Measurements from ENCODE around the gene NUDT14. TPM values are rescaled to one million over a fixed set of nuclear protein-coding genes. Genes with fewer than 3 reads are reported as not detected.

Gene NUDT14
- total RNA-seq, 1 donor: 8.9 TPM

DNA sequence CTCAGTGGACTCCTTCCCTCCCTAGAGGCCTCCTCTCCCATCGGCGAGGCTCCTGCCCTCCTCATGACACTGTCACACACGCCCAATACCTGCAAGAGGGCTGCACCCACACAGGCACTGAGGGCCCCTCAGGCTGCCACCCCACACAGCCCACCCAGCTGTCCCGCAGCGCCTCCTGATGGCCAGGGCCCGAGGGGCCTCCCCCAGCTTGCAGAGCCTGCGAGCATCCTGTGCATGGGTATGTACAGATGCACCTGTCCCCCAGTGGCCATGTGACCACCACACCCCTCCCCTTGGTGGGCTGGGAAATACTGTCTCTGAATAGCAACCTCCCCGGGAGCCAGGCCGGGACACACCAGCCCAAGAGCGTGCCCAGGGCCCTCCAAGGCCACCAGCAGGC, 19.0 kb upstream of the NUDT14 start:
- DNase-seq (ENCODE audit: low read depth in 2 of 3, low spot score in 2 of 3): no peak

DNA sequence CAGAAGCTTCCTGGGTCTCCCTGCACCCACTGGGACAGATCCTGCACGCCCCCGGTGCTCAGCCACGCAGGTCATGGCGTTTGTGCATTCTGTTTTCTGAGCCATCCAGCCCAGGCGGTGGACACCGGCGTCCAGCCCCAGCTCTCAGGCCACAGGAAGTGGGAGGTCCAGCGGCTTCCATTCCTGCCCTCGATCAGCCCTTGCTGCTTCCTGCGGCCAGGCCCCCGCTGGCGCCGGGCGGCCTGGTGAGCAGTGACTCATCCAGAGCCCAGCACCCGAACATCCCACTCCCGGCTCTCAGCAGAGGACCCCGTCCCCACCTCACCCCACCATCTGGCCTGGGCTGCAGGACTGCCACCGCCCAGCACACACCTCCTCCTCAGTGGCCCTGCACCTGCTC, 18.0 kb upstream of the NUDT14 start:
- DNase-seq (ENCODE audit: low read depth in 2 of 3, low spot score in 2 of 3): no peak

DNA sequence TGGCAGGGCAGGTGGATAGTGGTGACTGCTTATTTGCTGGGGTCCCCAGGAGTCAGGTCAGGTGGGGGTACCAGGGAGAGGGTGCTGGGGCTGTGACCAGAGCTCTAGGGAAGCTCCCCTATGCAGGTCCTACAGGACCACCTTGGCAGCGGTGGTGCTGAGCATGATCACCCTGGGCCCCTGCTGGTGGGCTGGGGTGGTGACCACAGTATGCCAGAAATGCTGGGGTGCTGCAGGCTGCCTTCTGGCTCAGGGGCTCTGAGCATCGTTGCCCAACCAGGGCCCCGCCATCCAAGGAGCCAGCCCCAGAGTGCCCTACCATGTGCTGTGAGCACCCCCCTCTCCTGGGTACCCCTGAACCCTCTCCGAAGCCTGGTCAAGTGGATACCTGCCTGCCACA, 17.5 kb upstream of the NUDT14 start:
- DNase-seq (ENCODE audit: low read depth in 2 of 3, low spot score in 2 of 3): no peak

DNA sequence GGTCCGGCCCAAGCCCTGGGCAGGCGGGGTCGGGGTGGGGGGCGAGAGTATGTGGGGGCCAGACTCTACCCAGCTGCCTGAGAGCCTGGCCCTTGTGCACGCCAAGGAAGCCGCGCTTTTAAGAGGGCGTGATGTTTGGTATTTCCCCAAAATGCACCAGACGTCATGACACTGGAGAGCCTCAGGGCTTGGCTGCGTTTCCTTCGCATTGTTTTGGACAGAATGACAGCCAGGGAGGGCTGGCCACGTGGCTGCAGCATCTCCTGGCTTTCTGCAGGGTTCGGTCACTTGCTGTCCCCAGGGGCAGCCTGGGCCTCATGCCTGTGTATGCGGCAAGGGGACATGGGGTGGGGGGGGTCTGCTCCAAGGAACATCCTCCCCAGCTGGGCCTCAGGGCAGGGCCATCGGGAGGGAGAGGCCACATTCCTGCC, 16.1 kb upstream of the NUDT14 start:
- DNase-seq (ENCODE audit: low read depth in 2 of 3, low spot score in 2 of 3): peak in 1 of 3 donors; percentile 66

DNA sequence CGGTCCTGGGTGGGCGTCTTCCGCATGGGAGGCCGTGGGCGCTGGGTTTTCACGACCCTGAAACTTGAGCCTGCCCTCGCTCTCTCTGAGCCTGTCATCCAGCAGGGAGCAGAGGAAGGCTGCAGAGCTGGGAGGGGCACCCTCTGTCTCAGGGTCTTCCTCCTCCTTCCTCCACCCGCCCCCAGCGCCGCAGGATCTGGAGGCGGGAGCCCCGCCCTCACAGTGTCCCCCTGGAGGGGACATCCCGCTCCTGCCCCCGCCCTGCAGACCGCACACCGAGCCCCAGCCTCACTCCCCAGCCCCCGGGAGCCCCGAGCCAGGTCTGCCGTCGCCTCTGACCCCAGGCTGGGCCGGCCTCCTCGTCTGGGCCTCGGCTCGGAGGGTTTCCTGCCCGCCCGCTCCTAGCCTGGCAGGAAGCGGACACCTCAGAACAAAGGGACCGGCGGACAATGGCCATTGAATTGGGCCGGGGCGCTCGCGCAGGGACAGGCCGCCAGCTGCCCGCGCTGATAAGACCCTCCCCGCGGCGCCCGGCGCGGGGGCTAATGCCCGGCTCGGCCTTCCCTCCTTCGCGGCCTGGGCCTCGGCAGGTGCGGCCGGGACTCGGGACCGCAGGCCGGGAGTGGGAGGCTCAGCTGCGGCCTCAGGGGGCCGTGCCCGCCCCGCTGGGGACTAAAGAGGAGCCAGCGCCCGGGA, 15.3 kb upstream of the NUDT14 start:
- no peak for DNase-seq (ENCODE audit: low read depth in 2 of 3, low spot score in 2 of 3)

DNA sequence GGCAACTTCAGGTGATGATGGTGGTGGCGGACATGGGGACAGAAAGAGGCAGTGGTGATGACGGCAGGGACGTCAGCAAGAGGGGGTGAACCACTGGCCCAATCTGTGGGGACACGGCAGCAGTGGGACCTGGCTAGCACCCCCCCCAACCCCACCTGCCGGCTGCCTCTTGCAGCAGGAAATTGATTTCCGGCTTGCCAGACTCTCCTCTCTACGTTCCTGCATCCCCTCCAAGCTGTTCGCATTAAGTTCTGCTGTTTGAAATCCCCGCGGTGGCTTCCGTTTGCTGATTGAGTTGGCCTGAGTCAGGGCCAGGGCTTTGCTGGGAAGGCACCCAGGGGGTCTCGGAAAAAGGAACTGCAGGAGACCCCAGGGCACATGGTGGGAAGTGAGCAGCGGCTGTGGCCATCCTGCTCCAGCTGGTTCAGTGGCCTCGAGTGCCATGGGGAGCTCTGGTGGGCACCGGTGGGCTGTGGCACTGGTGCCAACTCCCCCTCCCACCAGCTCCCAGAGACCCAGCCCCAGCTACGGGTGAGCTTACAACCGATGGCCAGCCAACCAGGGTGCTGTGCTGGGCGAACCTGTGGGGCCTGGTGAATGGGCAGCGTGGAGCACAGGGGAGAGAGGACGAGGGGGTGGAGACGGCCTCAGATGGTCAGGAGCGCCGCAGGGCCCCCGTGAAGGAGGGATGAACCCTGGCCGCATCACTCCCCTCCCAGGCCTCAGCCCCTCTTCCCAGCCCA, 14.6 kb upstream of the NUDT14 start:
- peak in 1 of 3 donors; percentile 55 for DNase-seq (ENCODE audit: low read depth in 2 of 3, low spot score in 2 of 3)

DNA sequence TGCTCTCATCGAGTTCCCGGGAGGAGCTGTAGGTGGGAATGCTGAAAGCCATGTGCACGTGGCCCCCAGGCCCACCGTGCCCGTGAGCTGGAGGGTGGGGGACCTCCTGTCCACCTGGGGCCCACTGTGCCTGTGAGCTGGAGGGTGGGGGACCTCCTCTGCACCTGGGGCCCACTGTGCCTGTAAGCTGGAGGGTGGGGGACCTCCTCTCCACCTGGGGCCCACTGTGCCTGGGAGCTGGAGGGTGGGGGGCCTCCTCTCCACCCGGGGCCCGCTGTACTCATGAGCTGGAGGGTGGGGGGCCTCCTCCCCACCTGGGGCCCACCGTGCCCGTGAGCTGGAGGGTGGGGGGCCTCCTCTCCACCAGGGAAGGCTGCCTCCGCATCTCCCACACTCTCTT, 13.9 kb upstream of the NUDT14 start:
- DNase-seq (ENCODE audit: low read depth in 2 of 3, low spot score in 2 of 3): no peak

DNA sequence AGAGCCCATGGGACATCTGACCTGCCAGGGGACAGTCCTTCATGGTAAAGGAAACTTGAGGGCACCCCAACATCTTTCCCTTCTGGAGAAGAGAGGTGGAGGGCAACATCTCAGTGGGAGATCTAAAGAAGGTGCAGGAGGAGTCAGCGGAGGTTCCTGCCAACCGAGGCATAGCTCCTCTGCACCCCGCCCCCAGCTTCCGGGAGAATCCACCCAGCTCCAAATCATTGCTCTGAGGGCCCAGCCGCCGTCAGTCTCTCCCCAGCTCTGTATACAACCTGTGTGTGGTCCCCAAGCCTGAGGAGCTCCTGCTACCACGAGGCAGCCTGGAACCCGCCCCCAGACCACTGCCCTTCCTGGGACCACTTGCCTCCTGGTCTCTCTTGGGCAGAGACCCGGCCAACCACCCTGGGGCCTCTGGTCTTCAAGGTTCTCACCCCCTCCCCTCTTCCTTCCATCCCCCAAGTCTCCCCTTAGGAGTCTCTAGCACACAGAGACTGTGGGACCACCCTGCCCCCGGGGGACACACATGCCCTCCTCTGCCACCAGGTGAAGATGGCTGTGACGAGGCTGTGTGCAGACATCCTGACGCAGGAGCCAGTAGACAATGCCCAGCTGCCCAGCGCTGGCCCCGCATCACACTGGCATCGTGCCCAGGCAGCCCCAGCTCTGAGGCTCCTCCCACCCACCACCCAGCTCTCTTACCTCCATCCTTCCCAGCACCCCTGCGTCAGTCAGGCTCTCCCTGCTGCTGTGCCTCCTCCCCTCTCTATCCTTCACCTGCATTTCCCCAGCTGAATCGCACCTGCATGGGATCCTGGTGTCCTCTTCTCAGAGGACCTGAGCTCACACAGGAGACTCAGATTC, 13.0 kb upstream of the NUDT14 start:
- no peak for DNase-seq (ENCODE audit: low read depth in 2 of 3, low spot score in 2 of 3)

DNA sequence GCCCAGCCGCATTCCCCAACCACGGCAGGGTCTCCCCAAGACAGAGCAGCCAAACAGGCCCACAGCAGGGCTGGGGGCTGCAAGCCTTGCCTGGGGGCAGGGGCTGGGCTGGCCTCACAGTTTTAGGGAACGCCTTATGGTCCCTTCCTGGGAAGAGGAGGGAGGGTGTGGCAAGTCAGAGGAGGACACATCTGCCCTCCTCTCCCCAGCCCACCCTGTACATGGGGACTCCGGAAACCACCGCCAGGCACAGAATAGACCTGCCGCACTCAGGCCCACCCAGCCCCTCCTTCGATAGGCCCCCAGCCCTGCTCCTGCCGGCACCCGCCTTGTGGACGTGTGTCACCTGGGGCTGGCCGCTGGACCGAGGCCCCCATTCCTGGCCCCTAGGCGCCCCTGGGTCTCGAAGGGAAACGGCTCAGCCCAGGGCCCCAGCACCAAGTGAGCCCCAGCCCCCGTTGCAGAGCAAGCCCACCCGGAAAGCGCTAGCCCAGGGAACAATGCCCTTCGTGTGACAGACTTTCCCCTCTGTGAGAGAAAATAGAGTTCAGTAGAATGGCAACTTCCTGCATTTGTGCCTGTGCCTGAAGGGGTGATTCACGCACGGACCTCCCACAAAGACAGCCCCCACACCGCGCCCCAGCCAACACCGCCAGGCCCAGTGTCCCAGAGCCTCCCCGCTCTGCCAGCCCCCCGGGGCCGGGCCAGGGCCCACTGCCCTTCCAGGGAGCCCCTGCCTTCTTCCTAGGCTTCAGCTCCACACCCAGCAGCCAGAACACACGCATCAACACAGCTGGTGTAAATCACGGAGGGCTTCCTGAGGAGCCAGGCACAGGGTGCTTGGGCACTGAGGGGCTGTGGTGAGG, 12.0 kb upstream of the NUDT14 start:
- peak in 2 of 3 donors; percentile 58 to 62 for DNase-seq (ENCODE audit: low read depth in 2 of 3, low spot score in 2 of 3)

DNA sequence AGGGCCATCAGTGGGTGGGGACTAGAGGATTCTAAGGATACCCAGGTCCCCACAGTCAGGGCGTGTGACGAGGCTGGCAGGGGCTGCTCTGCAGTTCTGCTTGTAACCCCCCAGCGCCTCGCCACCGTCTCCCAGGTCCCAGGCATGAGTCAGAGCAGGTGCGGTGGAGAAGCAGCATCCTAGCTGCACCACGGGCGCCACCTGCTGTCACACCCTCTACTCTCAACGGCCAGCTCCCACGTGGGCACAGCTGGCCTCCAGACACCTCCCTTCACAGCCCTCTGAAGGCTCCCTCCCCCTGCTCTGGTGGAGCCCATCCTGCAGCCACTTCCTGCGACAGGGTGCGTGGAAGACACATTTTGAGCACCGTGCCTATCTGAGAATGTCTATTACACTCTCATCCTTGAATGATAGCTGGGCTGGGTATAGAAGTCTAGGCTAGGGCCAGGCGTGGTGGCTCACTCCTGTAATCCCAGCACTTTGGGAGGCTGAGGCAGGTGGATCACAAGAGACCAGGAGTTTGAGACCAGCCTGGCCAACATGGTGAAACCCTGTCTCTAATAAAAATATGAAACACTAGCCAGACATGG, 6.9 kb upstream of the NUDT14 start:
- DNase-seq (ENCODE audit: low read depth in 2 of 3, low spot score in 2 of 3): no peak

DNA sequence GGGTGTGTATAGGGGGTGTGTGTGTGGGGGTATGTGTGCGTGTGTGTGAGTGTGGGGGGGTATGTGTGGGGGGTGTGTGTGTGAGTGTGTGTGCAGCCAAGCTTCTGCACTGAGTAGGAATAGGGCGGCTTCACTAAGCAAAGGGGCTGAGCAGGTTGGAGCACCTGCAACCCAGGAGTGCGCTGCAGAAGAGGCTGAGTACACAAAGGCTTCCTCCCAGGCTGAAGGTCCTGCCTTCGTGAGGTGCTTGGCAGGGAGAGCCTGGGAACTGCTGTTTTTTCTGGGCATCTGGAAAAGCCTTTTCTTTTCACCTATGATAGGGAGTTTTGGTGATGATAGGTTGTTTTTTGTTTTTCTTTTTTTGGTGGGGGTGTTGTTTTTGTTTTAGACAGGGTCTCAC, 6.0 kb upstream of the NUDT14 start:
- no peak for DNase-seq (ENCODE audit: low read depth in 2 of 3, low spot score in 2 of 3)

DNA sequence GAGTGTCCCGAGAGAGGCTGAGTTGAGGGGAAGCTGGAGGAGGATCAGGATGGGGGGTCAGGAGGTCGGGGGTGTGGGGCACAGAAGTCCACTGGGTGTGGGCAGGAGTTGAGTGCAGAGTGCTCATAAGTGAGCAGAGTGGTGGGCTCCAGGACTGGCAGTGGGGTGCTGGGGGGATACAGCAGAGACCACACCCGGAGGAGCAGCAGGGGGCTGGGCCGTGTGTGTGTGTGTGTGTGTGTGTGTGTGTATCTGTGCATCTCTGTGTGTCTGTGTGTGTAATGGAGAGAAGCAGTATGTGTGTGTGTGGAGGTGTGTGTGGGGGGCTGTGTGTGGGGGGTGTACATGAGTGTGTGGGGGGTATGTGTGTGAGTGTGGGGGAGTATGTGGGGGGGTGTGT, 4.9 kb upstream of the NUDT14 start:
- DNase-seq (ENCODE audit: low read depth in 2 of 3, low spot score in 2 of 3): no peak

DNA sequence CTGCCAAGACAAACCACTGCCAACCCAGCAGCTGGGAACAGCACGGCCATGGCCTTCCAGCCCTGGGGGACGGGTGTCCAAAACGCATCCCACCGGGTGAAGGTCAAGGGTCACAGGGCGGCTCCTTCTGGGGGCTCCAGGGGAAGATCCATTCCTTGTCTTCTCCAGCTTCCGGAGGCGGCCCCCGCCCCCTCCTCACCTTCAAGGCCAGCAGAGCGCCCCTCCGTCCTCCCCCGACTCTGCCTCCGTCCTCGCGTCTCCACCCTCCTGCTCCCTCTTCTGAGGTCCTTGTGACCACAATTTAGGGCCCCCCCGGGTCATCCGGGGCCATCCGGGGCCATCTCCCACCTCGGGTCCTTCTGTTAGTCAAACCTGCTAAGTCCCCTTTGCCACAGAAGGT, 3.9 kb upstream of the NUDT14 start:
- no peak for DNase-seq (ENCODE audit: low read depth in 2 of 3, low spot score in 2 of 3)

DNA sequence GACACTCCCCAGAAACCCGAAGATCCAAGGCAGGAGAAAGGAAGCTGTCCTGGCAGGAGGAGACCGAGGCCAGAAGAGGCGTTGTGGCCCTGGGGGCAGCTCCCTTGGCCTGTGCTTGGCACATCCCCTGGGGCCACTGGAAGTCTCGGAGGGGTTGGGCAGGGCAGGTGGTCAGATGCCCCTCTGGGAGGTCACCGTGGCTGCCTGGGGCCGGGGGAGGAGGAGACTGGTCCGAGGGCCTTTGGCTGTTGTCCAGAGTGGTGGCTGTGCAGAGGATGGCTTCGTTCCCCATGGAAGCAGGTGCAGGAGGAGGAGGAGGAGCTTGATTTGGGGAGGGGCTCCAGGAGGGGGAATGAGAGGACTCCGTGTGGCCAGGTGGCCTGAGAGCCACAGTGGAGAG, 3.3 kb upstream of the NUDT14 start:
- DNase-seq (ENCODE audit: low read depth in 2 of 3, low spot score in 2 of 3): no peak

DNA sequence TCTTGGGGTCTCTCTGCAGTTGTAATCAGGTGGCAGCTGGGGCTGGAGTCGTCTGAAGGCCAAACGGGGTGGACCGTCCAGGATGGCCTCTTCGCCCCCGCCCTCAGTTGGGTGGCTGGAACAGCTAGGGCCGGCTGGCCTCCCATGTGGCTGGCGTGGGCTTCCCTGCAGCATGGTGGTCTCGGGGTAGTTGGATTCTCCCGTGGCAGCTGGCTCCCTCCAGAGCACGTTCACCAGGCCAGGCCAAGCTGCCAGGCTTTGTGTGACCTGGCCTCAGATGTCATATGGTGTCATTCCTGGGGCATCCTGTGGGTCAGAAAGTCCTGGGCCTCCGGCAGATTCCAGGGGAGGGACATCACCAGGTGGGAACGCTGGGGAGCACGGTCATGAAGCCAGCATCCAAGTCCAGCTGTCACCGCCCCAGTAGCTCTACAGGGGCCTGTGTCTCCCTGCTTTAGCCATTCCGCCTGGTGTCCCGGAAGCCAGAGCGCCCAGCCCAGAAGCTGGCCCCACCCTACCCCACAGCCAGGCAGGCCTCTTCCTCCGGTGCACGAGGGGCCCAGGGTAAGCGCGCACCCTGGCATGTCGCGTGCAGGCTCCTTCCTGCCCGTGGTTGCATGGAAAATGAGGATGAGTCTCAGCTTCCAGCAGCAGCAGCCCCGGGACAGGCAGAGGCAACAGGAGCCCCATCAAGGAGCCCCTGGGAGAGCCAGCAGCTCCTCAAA, 1.3 kb upstream of the NUDT14 start:
- no peak for DNase-seq (ENCODE audit: low read depth in 2 of 3, low spot score in 2 of 3)

DNA sequence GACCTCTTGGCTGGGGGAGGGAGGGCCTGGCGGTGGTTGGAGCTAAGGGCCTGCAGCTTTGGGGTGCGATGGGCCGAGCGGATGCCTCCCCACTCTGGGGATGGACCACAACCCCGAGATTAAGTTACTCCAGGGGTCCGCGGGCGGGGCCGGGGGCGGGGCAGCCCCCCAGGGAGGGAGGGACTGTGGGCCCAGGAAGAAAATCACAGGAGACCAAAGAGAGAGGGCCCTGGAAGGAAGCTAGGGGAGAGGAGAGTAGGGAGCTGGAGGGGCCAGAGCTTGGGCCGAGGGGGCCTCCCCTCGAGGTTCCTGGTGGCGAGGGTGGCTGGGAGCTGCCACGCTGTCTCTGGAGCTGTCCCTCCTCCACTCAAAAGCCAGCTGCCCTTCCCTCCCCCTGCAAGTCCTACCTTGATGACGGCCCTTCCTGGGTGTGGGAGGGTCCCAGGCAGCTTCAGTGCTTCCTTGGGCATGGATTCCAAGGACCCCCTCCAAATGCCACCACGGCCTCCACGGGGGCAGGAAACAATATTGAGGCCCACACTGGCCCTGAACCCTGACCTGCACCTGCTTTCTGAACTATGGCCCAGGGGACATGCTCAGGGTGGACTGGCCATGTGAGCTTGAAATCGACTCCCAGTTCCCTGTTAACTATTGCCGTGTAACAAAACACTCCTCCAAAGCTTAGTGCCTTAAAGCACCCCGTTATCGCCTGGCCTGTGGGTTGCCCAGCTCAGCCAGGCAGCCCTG, 610 bp upstream of the NUDT14 start:
- no peak for DNase-seq (ENCODE audit: low read depth in 2 of 3, low spot score in 2 of 3)

DNA sequence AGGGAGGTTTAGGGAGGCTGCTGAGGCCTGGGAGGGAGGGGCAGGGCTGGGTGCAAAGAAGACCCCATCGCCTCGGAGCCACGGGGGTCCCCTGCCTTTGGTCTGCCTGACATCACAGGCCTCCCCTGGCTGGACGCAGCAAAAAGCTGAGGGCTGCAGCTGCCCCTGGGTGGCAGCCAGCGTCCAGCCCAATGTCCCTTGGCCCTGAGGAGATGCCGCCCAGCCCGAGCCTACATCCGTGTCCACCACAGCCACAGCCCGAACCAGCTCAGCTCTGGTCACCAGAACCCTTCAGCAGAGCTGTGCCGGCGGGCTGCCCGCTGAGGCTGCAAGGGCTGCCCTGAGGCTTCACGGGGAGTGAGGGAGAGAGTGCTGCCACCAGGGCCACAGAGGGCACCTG, 1.9 kb downstream of the NUDT14 start:
- no peak for DNase-seq (ENCODE audit: low read depth in 2 of 3, low spot score in 2 of 3)

DNA sequence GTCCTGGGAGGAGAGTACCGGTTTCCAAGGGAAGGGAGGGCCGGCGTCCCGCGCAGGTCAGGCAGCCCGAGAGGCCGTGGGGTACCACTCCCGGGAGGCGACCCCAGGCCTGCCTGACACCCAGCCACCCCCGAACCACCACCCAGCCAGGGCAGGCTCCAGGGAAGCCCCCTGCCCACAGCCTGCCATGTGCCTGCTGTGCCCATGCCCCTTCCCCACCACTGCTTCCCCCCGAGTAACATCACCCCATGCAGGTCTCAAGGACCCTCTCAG, 2.3 kb downstream of the NUDT14 start:
- no peak for DNase-seq (ENCODE audit: low read depth in 2 of 3, low spot score in 2 of 3)

Measured in hematopoietic multipotent progenitor cell (in vitro differentiated cells).